ENCODE results near the gene ARCN1. TPM values are rescaled to one million over a fixed set of nuclear protein-coding genes. Genes with fewer than 3 reads are reported as not detected.

ARCN1 gene
- total and polyA plus RNA-seq, 9 of the 15 experiments (the other 6 are each of a cell fraction or from before 2014, with no cell fraction given), result 30.0 to 224 (median 76.4) TPM

DNA sequence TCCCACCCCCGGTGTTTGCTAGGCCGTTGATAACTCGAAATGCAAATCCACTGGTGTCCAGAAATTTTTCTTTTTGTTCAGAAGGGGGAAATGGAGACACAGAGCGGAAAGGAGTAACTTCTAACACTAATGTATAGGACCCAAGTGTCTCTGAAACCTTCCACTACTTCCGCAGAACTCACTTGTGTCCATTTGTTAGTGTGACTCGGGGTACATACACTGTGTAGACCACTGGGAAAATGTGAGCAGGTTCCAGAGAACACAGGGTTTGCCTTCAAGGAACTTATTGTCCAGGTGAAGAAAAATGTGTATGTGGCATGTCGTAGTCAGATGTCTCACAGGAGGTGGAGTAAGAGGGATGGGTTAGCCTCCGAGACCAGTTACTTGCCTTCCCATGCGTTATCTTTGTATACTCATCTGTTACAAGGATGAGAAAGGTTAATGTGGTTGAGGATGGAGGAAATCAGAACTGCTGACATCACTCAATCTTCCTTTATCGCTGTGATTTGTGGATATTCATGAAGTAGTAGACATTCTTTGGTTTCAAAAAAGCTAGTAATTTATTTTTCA lies 857 bp downstream of the ARCN1 start (continued):
- peak; percentile 37; the same call in 1 of the 2 replicates for TF ChIP-seq CUX1 (CRISPR knock-in tag; IDR thresholded peaks at IDR 0.05)
- peak; percentile 87 for TF ChIP-seq HDAC3 (IDR thresholded peaks at IDR 0.05; ENCODE audit: borderline replicate concordance, partially characterized antibody)
- TF ChIP-seq IRF9 (tag; IDR thresholded peaks at IDR 0.05), result peak; percentile 37; the same call in 1 of the 2 replicates
- no peak for TF ChIP-seq ZNF785 (CRISPR knock-in tag; IDR thresholded peaks at IDR 0.05)
- TF ChIP-seq HDAC1 (IDR thresholded peaks at IDR 0.05), result peak; percentile 100
- TF ChIP-seq CCAR2 (IDR thresholded peaks at IDR 0.05; ENCODE audit: low read depth, low read length), result no peak
- peak; percentile 86 for TF ChIP-seq DPF2 (IDR thresholded peaks at IDR 0.05)
- TF ChIP-seq SIN3A (IDR thresholded peaks at IDR 0.05; ENCODE audit: borderline replicate concordance in 2 of 2, control insufficient read depth in 1 of 2, low read depth in 2 of 2, low read length in 2 of 2), result 0 out of 4 replicates have a peak, but pooled peaks of 1 of the 2 experiments have one; percentile 33
- TF ChIP-seq ZEB2 (IDR thresholded peaks at IDR 0.05), result peak; percentile 71
- TF ChIP-seq, protein P1, sequence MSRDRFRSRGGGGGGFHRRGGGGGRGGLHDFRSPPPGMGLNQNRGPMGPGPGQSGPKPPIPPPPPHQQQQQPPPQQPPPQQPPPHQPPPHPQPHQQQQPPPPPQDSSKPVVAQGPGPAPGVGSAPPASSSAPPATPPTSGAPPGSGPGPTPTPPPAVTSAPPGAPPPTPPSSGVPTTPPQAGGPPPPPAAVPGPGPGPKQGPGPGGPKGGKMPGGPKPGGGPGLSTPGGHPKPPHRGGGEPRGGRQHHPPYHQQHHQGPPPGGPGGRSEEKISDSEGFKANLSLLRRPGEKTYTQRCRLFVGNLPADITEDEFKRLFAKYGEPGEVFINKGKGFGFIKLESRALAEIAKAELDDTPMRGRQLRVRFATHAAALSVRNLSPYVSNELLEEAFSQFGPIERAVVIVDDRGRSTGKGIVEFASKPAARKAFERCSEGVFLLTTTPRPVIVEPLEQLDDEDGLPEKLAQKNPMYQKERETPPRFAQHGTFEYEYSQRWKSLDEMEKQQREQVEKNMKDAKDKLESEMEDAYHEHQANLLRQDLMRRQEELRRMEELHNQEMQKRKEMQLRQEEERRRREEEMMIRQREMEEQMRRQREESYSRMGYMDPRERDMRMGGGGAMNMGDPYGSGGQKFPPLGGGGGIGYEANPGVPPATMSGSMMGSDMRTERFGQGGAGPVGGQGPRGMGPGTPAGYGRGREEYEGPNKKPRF (IDR thresholded peaks at IDR 0.05; ENCODE audit: low read depth, low read length), result no peak
- TF ChIP-seq THRAP3 (IDR thresholded peaks at IDR 0.05; ENCODE audit: borderline replicate concordance), result peak; percentile 52; the same call in 1 of the 2 replicates
- 0 out of 2 replicates have a peak, but pooled peaks have one; percentile 12 for TF ChIP-seq L3MBTL2 (IDR thresholded peaks at IDR 0.05)
- peak; percentile 100 for TF ChIP-seq RCOR1 (IDR thresholded peaks at IDR 0.05; ENCODE audit: borderline replicate concordance in 1 of 2, low read depth in 2 of 2, low read length in 2 of 2)
- TF ChIP-seq ZKSCAN8 (CRISPR knock-in tag; IDR thresholded peaks at IDR 0.05), result peak; percentile 38; the same call in 1 of the 2 replicates
- peak; percentile 63; the same call in 1 of the 2 replicates for TF ChIP-seq PYGO2 (tag; IDR thresholded peaks at IDR 0.05)
- peak; percentile 80 for TF ChIP-seq FOSL1 (tag; conservative IDR thresholded peaks at IDR 0.05)
- TF ChIP-seq DACH1 (IDR thresholded peaks at IDR 0.05; ENCODE audit: partially characterized antibody), result peak; percentile 78
- TF ChIP-seq ZNF24 (IDR thresholded peaks at IDR 0.05), result 0 out of 2 replicates have a peak, but pooled peaks have one; percentile 14
- peak; percentile 97 for TF ChIP-seq HMBOX1 (IDR thresholded peaks at IDR 0.05)
- TF ChIP-seq NCOA6 (IDR thresholded peaks at IDR 0.05), result no peak

Measured in K562 (cell line).